Measurements from ENCODE around the gene STS.

GRCh38 chrX:7194606-7195005, 47.1 kb downstream of the STS start:
- TF ChIP-seq CTCF (IDR thresholded peaks at IDR 0.05) (no peak), EP300 (IDR thresholded peaks at IDR 0.05; ENCODE audit: low read depth) (no peak), POLR2AphosphoS5 (IDR thresholded peaks at IDR 0.05) (no peak), POLR2A (IDR thresholded peaks at IDR 0.05) (no peak)

All from transverse colon (tissue), 4 donors.